Mesenchymal stem cell (in vitro differentiated cells and primary cell): ENCODE data around the gene PRKCZ.
A peak's percentile ranks its signal among the peaks of the same experiment; 100 is the strongest.

Source experiments
- DNase-seq: peaks from one replicate; pipeline ENCODE4 v3.0.0-alpha.2; 2013
- H2AFZ ChIP-seq: one replicate; pipeline ENCODE4 v1.6.1; 2013; ENCODE audit warnings: low read depth, mild to moderate bottlenecking, control low read depth, inconsistent platforms, low read length, moderate library complexity
- H2AK5ac ChIP-seq: 2 replicates; pipeline ENCODE4 v1.6.1; 2013; ENCODE audit warnings: low read length, moderate library complexity, mild to moderate bottlenecking, inconsistent platforms; ENCODE audit not compliant: severe bottlenecking
- H2BK120ac ChIP-seq: one replicate; pipeline ENCODE4 v1.6.1; 2013; ENCODE audit warnings: low read depth, mild to moderate bottlenecking, inconsistent platforms, low read length, moderate library complexity
- H2BK12ac ChIP-seq, 2 experiments: one replicate each; pipeline ENCODE4 v1.6.1; 2013; ENCODE audit warnings: inconsistent platforms in 2 of 2, low read length in 2 of 2, mild to moderate bottlenecking in 2 of 2, moderate library complexity in 2 of 2, control low read depth in 1 of 2
- H2BK15ac ChIP-seq: one replicate; pipeline ENCODE4 v1.6.1; 2013; ENCODE audit warnings: mild to moderate bottlenecking, low read depth, inconsistent platforms; ENCODE audit not compliant: poor library complexity, severe bottlenecking
- H2BK5ac ChIP-seq: 2 replicates; pipeline ENCODE4 v1.6.1; 2013; ENCODE audit warnings: low read depth, mild to moderate bottlenecking, low read length, control low read depth, inconsistent platforms; ENCODE audit not compliant: poor library complexity, severe bottlenecking
- H3K14ac ChIP-seq, 2 experiments: one replicate each; pipeline ENCODE4 v1.6.1; 2013; ENCODE audit warnings: inconsistent platforms in 2 of 2, low read length in 2 of 2, control low read depth in 1 of 2, mild to moderate bottlenecking in 1 of 2, moderate library complexity in 1 of 2
- H3K18ac ChIP-seq, 2 experiments: one replicate each; pipeline ENCODE4 v1.6.1; 2013; ENCODE audit warnings: inconsistent platforms in 2 of 2, low read length in 2 of 2, control low read depth in 1 of 2, low read depth in 1 of 2, mild to moderate bottlenecking in 1 of 2
- H3K23ac ChIP-seq, 2 experiments: one replicate each; pipeline ENCODE4 v1.6.1; 2013; ENCODE audit warnings: inconsistent platforms in 2 of 2, low read length in 2 of 2, mild to moderate bottlenecking in 2 of 2, moderate library complexity in 2 of 2, control low read depth in 1 of 2
- H3K27ac ChIP-seq: 2 replicates; pipeline ENCODE4 v1.5.1; 2013; ENCODE audit warnings: mild to moderate bottlenecking, moderate library complexity, low read length, control low read depth, inconsistent platforms; ENCODE audit not compliant: poor library complexity, severe bottlenecking
- H3K27me3 ChIP-seq, 2 experiments: 2 replicates each; pipeline versions ENCODE4 v1.6.1 to v1.7.0; 2013; ENCODE audit warnings: low read length in 2 of 2, mild to moderate bottlenecking in 2 of 2, moderate library complexity in 2 of 2, control low read depth in 1 of 2, inconsistent platforms in 1 of 2; ENCODE audit not compliant: control insufficient read depth in 1 of 2, insufficient read depth in 1 of 2
- H3K36me3 ChIP-seq, 2 experiments: 2 replicates each; pipeline versions ENCODE4 v1.6.1 to v1.7.0; 2013; ENCODE audit warnings: low read length in 2 of 2, control low read depth in 1 of 2, inconsistent platforms in 1 of 2, low read depth in 1 of 2, mild to moderate bottlenecking in 1 of 2; ENCODE audit not compliant: insufficient read depth in 2 of 2, control insufficient read depth in 1 of 2
- H3K4ac ChIP-seq, 2 experiments: one replicate each; pipeline ENCODE4 v1.6.1; 2013; ENCODE audit warnings: inconsistent platforms in 2 of 2, low read length in 2 of 2, mild to moderate bottlenecking in 2 of 2, moderate library complexity in 2 of 2, control low read depth in 1 of 2, low read depth in 1 of 2
- H3K4me1 ChIP-seq: 2 replicates; pipeline ENCODE4 v1.6.1; 2013; ENCODE audit warnings: low read depth, low read length, control low read depth; ENCODE audit not compliant: control insufficient read depth, insufficient read depth
- H3K4me2 ChIP-seq: 2 replicates; pipeline ENCODE4 v1.6.1; 2013; ENCODE audit warnings: low read length, mild to moderate bottlenecking, inconsistent platforms; ENCODE audit not compliant: poor library complexity, severe bottlenecking
- H3K4me3 ChIP-seq, 2 experiments: 2 replicates each; pipeline versions ENCODE4 v1.5.1 to v1.7.0; 2013; ENCODE audit warnings: low read length in 2 of 2, mild to moderate bottlenecking in 2 of 2, control low read depth in 1 of 2, low read depth in 1 of 2; ENCODE audit not compliant: insufficient read depth in 1 of 2
- H3K79me1 ChIP-seq: replicated peaks from 2 replicates; pipeline ENCODE4 v1.6.1; 2013; ENCODE audit warnings: mild to moderate bottlenecking, control low read depth, low read length, inconsistent platforms; ENCODE audit not compliant: poor library complexity, severe bottlenecking
- H3K9ac ChIP-seq: 2 replicates; pipeline ENCODE4 v1.7.0; 2013; ENCODE audit warnings: mild to moderate bottlenecking, low read length, moderate library complexity
- H3K9me3 ChIP-seq: 2 replicates; pipeline ENCODE4 v1.7.0; 2013; ENCODE audit warnings: mild to moderate bottlenecking, low read length; ENCODE audit not compliant: control insufficient read depth
- H4K8ac ChIP-seq: one replicate; pipeline ENCODE4 v1.6.1; 2013; ENCODE audit warnings: inconsistent platforms, mild to moderate bottlenecking, low read length, moderate library complexity
- H4K91ac ChIP-seq: one replicate; pipeline ENCODE4 v1.6.1; 2013; ENCODE audit warnings: mild to moderate bottlenecking, low read length, inconsistent platforms
- WGBS: methylation state at CpG from one replicate; pipeline ENCODE4 v1.1.7; 2013; ENCODE audit warnings: mixed read lengths; 5-methylcytosine and 5-hydroxymethylcytosine counted together

PRKCZ gene

DNA sequence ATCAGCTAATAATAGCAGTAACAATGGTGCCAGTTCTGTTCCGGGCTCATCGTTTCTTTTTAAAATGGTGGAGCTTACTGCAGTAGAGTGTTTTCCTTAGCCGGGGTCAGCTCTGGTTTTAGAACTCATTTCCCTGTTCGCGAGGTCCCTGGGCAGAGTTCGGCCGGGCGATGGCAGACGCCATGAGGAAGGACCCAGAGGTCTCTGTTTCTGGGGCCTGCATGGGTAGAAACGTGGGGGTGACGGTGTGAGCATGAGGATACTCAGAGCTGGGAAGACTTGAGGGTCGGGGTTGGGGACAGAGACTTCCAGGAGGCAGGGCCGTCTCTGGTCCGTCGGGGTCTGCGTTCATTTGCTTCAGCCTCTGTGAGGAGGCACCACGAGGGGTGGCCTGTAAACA is 38.8 kb downstream of the PRKCZ start:
- Histone ChIP-seq H2BK5ac (no peak overlapping the region), H3K9me3 (no peaks in the 10 kb centered on the region), H3K4ac (peak overlapping the region in 1 of 2 experiments; percentile 47), H3K14ac (no peak overlapping the region), H2BK12ac (peak overlapping the region; percentile 38 to 42), H3K27ac (no peak overlapping the region), H3K27me3 (peaks cover 0 to 48% of the 10 kb centered on the region in 2 experiments), H4K91ac (no peak overlapping the region), H2BK15ac (no peak overlapping the region), H3K9ac (no peak overlapping the region), H4K8ac (no peak overlapping the region), H2BK120ac (peak overlapping the region; percentile 84), H3K4me2 (no peak overlapping the region), H3K18ac (peak overlapping the region; percentile 21 to 61), H3K4me1 (peaks cover 24% of the 10 kb centered on the region), H2AK5ac (peak overlapping the region; percentile 9), H3K36me3 (peaks cover 0 to 54% of the 10 kb centered on the region in 2 experiments), H3K4me3 (no peak overlapping the region), H2AFZ (no peak overlapping the region), H3K79me1 (peaks cover 43% of the 10 kb centered on the region), H3K23ac (no peak overlapping the region)
- 89% methylated on average over 17 of the region's 17 CpGs for WGBS
- DNase-seq, result no peak

DNA sequence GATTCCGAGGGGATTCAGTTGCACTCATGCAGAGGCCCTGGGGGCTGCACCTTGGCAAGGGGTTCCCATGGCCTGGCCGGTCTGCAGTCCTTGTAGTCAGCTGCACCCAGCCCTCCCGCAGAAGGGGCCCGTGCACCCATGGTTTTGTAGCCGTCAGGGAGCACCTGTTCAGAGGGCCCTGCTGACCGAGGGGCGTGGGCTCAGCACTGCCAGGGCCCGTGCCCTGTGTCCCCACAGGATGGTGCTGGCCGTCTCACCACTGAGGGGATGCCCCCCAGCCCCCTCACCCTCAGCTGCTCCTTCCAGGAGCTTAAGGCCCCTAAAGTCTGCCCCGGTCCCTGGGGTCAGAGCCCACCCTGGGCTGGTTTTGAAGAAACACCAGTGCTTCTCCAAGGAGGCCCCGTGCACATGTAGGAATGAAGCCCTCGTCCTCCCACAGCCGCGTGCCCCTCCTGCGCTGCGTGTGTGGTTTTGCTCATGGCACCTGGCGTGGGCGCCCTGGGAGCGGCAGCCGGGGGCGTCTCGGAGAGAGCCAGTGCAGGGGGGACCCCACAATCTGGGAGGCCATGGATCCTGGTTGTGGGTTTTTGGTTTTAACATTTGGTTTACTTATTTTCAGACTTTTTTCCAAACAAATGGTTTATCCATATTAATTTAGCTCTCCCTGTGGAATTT is 40.1 kb downstream of the PRKCZ start:
- no peak overlapping the region for H3K23ac ChIP-seq
- H3K79me1 ChIP-seq, result peaks cover 40% of the 10 kb centered on the region
- H4K91ac ChIP-seq, result no peak overlapping the region
- H3K18ac ChIP-seq, result no peak overlapping the region
- H2AFZ ChIP-seq, result no peak overlapping the region
- no peak overlapping the region for H3K14ac ChIP-seq
- H3K4me3 ChIP-seq, result no peak overlapping the region
- H4K8ac ChIP-seq, result no peak overlapping the region
- H3K9me3 ChIP-seq, result no peaks in the 10 kb centered on the region
- H3K4me1 ChIP-seq, result peaks cover 24% of the 10 kb centered on the region
- H3K36me3 ChIP-seq, result peaks cover 0 to 51% of the 10 kb centered on the region in 2 experiments
- peak overlapping the region; percentile 16 for H2BK15ac ChIP-seq
- H2BK12ac ChIP-seq, result peak overlapping the region in 1 of 2 experiments; percentile 34
- H2BK5ac ChIP-seq, result no peak overlapping the region
- WGBS, result 93% methylated on average over 20 of the region's 22 CpGs
- H3K27me3 ChIP-seq, result peaks cover 0 to 36% of the 10 kb centered on the region in 2 experiments
- DNase-seq, result no peak
- no peak overlapping the region for H2BK120ac ChIP-seq
- H2AK5ac ChIP-seq, result peak overlapping the region; percentile 39
- no peak overlapping the region for H3K27ac ChIP-seq
- no peak overlapping the region for H3K9ac ChIP-seq
- no peak overlapping the region for H3K4ac ChIP-seq
- no peak overlapping the region for H3K4me2 ChIP-seq

DNA sequence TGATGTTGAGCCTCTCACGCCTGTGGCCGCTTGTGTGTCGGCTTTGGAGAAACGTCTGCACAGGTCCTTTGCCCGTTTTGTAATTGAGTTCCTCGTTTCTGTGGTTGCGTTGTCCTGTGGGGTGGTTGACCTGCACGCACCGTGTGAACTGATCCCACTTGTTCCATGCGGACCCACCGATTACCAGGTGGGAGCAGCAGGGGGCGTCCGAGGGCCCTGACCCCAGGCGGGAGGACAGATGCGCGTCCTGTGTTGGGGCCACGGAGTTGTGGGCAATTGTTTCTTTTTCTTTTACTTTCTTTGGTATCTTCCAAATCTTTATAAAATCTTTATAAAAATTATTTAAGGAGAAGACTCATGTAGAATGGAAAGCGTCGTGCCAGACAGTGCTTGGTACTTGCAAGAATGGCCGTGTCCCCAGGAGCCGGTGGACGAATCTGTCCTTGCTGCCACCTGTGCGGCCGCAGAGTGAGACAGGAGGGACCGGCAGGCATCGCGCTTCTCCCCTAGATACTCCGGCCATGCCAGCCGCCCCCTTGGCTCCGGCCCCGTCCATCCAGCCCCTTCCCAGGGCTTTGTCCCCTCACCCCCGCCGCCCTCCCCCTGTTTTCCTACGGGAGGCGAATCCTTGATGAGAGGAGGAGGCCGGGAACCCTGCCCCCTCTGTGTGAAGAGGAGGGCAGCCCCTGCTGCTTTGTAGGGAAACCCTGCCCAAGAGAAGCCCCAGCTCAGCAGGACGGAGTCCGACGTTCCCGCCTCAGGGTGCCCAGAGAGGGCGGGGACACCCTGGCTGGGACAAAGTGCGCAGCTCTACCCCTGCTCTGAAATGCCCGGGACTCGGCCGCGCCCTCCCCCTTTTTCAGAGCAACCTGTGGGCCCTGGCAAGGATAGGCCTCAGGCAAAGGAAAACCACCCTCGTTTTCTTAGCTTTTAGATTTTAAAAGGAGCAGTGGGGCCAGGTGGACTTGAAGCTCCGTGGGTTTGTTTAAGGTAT is 41.7 kb downstream of the PRKCZ start:
- Histone ChIP-seq H3K4me3 (no peak overlapping the region), H2BK15ac (no peak overlapping the region), H4K91ac (no peak overlapping the region), H3K27ac (no peak overlapping the region), H3K79me1 (peaks cover 44% of the 10 kb centered on the region), H2AK5ac (no peak overlapping the region), H3K36me3 (peaks cover 0 to 57% of the 10 kb centered on the region in 2 experiments), H2BK120ac (no peak overlapping the region), H3K4ac (no peak overlapping the region), H3K18ac (no peak overlapping the region), H3K4me2 (no peak overlapping the region), H4K8ac (no peak overlapping the region), H3K9me3 (peaks cover 5% of the 10 kb centered on the region), H2BK12ac (no peak overlapping the region), H2BK5ac (no peak overlapping the region), H3K14ac (no peak overlapping the region), H3K4me1 (peaks cover 24% of the 10 kb centered on the region), H3K23ac (no peak overlapping the region), H3K27me3 (peaks cover 0 to 36% of the 10 kb centered on the region in 2 experiments), H2AFZ (no peak overlapping the region), H3K9ac (no peak overlapping the region)
- WGBS, result 69% methylated on average over 42 of the region's 48 CpGs
- no peak for DNase-seq

DNA sequence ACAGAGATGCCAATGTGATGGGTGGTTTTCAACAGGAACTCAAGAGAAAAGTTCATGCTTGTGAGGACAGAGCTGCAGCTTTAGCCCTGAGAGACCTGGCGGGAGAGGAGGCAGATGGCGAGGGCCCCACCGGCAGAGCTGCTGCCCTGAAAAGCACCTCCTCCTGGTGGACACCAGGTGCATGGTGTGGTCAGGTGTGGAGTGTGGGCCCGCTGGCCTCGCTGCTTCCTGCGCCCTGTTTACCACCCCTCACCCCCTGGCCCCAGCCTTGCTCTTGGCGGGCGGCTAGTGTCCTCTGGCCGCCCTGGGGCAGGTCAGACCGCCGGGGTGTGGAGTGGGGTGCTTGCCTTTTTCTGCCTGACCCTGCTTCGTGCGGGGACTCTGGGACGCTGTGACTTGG is 42.8 kb downstream of the PRKCZ start:
- no peak overlapping the region for H4K91ac ChIP-seq
- H2BK15ac ChIP-seq, result no peak overlapping the region
- no peak overlapping the region for H3K4ac ChIP-seq
- 96% methylated on average over 9 of the region's 14 CpGs for WGBS
- no peak overlapping the region for H2AK5ac ChIP-seq
- H3K27ac ChIP-seq, result no peak overlapping the region
- H2BK5ac ChIP-seq, result no peak overlapping the region
- H3K9me3 ChIP-seq, result peaks cover 10% of the 10 kb centered on the region
- peaks cover 18% of the 10 kb centered on the region for H3K4me1 ChIP-seq
- no peak for DNase-seq
- peaks cover 0 to 28% of the 10 kb centered on the region in 2 experiments for H3K27me3 ChIP-seq
- no peak overlapping the region for H3K23ac ChIP-seq
- no peak overlapping the region for H2AFZ ChIP-seq
- H3K14ac ChIP-seq, result no peak overlapping the region
- no peak overlapping the region for H3K4me3 ChIP-seq
- no peak overlapping the region for H2BK120ac ChIP-seq
- no peak overlapping the region for H4K8ac ChIP-seq
- no peak overlapping the region for H3K4me2 ChIP-seq
- H2BK12ac ChIP-seq, result no peak overlapping the region
- H3K9ac ChIP-seq, result no peak overlapping the region
- peaks cover 43% of the 10 kb centered on the region for H3K79me1 ChIP-seq
- H3K36me3 ChIP-seq, result peaks cover 0 to 65% of the 10 kb centered on the region in 2 experiments
- no peak overlapping the region for H3K18ac ChIP-seq
